HFFc6 (cell line): ENCODE measurements around the gene RAP1GAP2. TPM values are rescaled to one million over a fixed set of nuclear protein-coding genes. Genes with fewer than 3 reads are reported as not detected.

ENCODE experiments used
- DNase-seq: peaks from one replicate; pipeline ENCODE4 v3.0.0-alpha.2; 2018
- H3K27ac Mint-ChIP-seq: 2 replicates; pipeline ENCODE4 v1.8.0; 2020; ENCODE audit warnings: mild to moderate bottlenecking, mixed read lengths
- H3K27me3 Mint-ChIP-seq: 2 replicates; pipeline ENCODE4 v1.8.0; 2021; ENCODE audit warnings: mild to moderate bottlenecking, moderate library complexity, mixed read lengths; ENCODE audit not compliant: insufficient read depth
- H3K36me3 Mint-ChIP-seq: 2 replicates; pipeline ENCODE4 v1.8.0; 2021; ENCODE audit warnings: low read depth, mixed read lengths
- H3K4me1 Mint-ChIP-seq: 2 replicates; pipeline ENCODE4 v1.8.0; 2020; ENCODE audit warnings: low read depth, mixed read lengths
- H3K4me3 Mint-ChIP-seq: 2 replicates; pipeline ENCODE4 v1.8.0; 2020; ENCODE audit warnings: mild to moderate bottlenecking, moderate library complexity, mixed read lengths
- H3K9me3 Mint-ChIP-seq: 2 replicates; pipeline ENCODE4 v1.8.0; 2020; ENCODE audit warnings: mild to moderate bottlenecking, mixed read lengths
- CTCF ChIP-seq: fragments of 200-600 bp; sonication (generic); IDR thresholded peaks from 2 replicates; pipeline ENCODE4 v1.5.0; 2021; ENCODE audit warnings: antibody characterized with exemption, mild to moderate bottlenecking
- total RNA-seq, 6 experiments: library from RNA; stranded (reverse); fragmentation: NEBNext Ultra II Directional; extraction: Animal tissue kit (Norgen Biotek cat#: 25700); gene quantifications; 2 replicates in 1 of 6; 3 replicates in 5 of 6; pipeline ENCODE4 v1.2.3, GENCODE V29; 2021

Gene RAP1GAP2
- total RNA-seq, 6 experiments from 2014 or later, result 7.9 to 27.4 (median 23.9) TPM

- Mint-ChIP-seq H3K27ac (peak overlapping the region; percentile 2; the same call in 1 of the 2 replicates), H3K4me1 (peaks cover 55% of the 10 kb centered on the region)
Observed at GRCh38 chr17:2959371-2960130, 163.3 kb downstream of the RAP1GAP2 start.

GRCh38 chr17:2961446-2961845 lies 165.2 kb downstream of the RAP1GAP2 start:
- no peak for DNase-seq
- Mint-ChIP-seq H3K27me3 (peaks cover 3% of the 10 kb centered on the region; the same call in 1 of the 2 replicates), H3K27ac (no peak overlapping the region), H3K4me1 (peaks cover 52% of the 10 kb centered on the region), H3K36me3 (peaks cover 10% of the 10 kb centered on the region; the same call in 1 of the 2 replicates), H3K9me3 (no peaks in the 10 kb centered on the region), H3K4me3 (no peak overlapping the region)
- TF ChIP-seq CTCF, result no peak

More at GRCh38 chr17:2959371-2960130, 163.3 kb downstream of the RAP1GAP2 start:
- Mint-ChIP-seq H3K4me3 (no peak overlapping the region), H3K9me3 (no peaks in the 10 kb centered on the region; the same call in 1 of the 2 replicates), H3K27me3 (peaks cover 2% of the 10 kb centered on the region; the same call in 1 of the 2 replicates), H3K36me3 (peaks cover 14% of the 10 kb centered on the region)
- no peak for DNase-seq
- TF ChIP-seq CTCF, result no peak

- peaks cover 4% of the 10 kb centered on the region; the same call in 1 of the 2 replicates for H3K27me3 Mint-ChIP-seq
- no peak overlapping the region for H3K27ac Mint-ChIP-seq
- TF ChIP-seq CTCF, result peak; percentile 8; the same call in 1 of the 2 replicates
- no peaks in the 10 kb centered on the region for H3K9me3 Mint-ChIP-seq
- H3K4me1 Mint-ChIP-seq, result peaks cover 50% of the 10 kb centered on the region
- DNase-seq, result no peak
- peaks cover 10% of the 10 kb centered on the region; the same call in 1 of the 2 replicates for H3K36me3 Mint-ChIP-seq
- H3K4me3 Mint-ChIP-seq, result no peak overlapping the region
Observed at GRCh38 chr17:2962236-2962635, 166.0 kb downstream of the RAP1GAP2 start.

- Mint-ChIP-seq H3K9me3 (no peaks in the 10 kb centered on the region), H3K4me1 (peaks cover 46% of the 10 kb centered on the region), H3K4me3 (no peak overlapping the region), H3K36me3 (peaks cover 10% of the 10 kb centered on the region; the same call in 1 of the 2 replicates), H3K27ac (no peak overlapping the region), H3K27me3 (peaks cover 4% of the 10 kb centered on the region; the same call in 1 of the 2 replicates)
- no peak for TF ChIP-seq CTCF
- DNase-seq, result no peak
Observed at GRCh38 chr17:2962729-2963128, 166.5 kb downstream of the RAP1GAP2 start.

- Mint-ChIP-seq H3K36me3 (peaks cover 13% of the 10 kb centered on the region; the same call in 1 of the 2 replicates), H3K27ac (no peak overlapping the region)
Observed at GRCh38 chr17:2963332-2964027, 167.2 kb downstream of the RAP1GAP2 start.

More at GRCh38 chr17:2963332-2964027, 167.2 kb downstream of the RAP1GAP2 start:
- Mint-ChIP-seq H3K4me3 (no peak overlapping the region), H3K9me3 (no peaks in the 10 kb centered on the region), H3K27me3 (peaks cover 4% of the 10 kb centered on the region; the same call in 1 of the 2 replicates), H3K4me1 (peaks cover 38% of the 10 kb centered on the region)
- no peak for DNase-seq
- no peak for TF ChIP-seq CTCF
